GM23338 (cell line): Measurements from ENCODE around the gene WAPL. TPM values are rescaled to one million over a fixed set of nuclear protein-coding genes. Genes with fewer than 3 reads are reported as not detected.

ENCODE experiments used
- ATAC-seq: fragments of 200-7000 bp; cut with Tn5 transposase; 3 replicates; pipeline ENCODE4 v1.9.1; 2020
- DNase-seq: peaks from one replicate; pipeline ENCODE4 v3.0.0-alpha.2; 2015; ENCODE audit warnings: low spot score
- H2AFZ ChIP-seq: fragments of 200-600 bp; sonication (generic); 2 replicates; pipeline ENCODE4 v1.8.0; 2016; ENCODE audit warnings: antibody characterized with exemption, mild to moderate bottlenecking, moderate library complexity
- H3F3A ChIP-seq: fragments of 200-600 bp; sonication (generic); replicated peaks from 2 replicates; pipeline ENCODE4 v1.8.0; 2017; ENCODE audit warnings: antibody characterized with exemption, mixed run types, low read depth
- H3K27ac ChIP-seq: fragments of 200-600 bp; sonication (generic); 2 replicates; pipeline ENCODE4 v1.6.1; 2016; ENCODE audit warnings: low read depth
- H3K27me3 ChIP-seq: fragments of 200-600 bp; sonication (generic); 2 replicates; pipeline ENCODE4 v1.8.0; 2016; ENCODE audit warnings: mild to moderate bottlenecking, mixed run types, moderate library complexity; ENCODE audit not compliant: insufficient read depth
- H3K36me3 ChIP-seq: fragments of 200-600 bp; sonication (generic); 2 replicates; pipeline ENCODE4 v1.8.0; 2016; ENCODE audit warnings: mild to moderate bottlenecking; ENCODE audit not compliant: insufficient read depth
- H3K4me1 ChIP-seq: fragments of 200-600 bp; sonication (generic); 2 replicates; pipeline ENCODE4 v1.8.0; 2016; ENCODE audit warnings: mild to moderate bottlenecking, moderate library complexity; ENCODE audit not compliant: insufficient read depth
- H3K4me2 ChIP-seq: fragments of 200-600 bp; sonication (generic); 2 replicates; pipeline ENCODE4 v1.7.1; 2017; ENCODE audit warnings: mixed run types
- H3K4me3 ChIP-seq: fragments of 200-600 bp; sonication (generic); 2 replicates; pipeline ENCODE4 v1.6.1; 2016; ENCODE audit warnings: mixed run types
- H3K79me2 ChIP-seq: fragments of 200-600 bp; sonication (generic); replicated peaks from 2 replicates; pipeline ENCODE4 v1.8.0; 2017; ENCODE audit warnings: mild to moderate bottlenecking; ENCODE audit not compliant: insufficient read depth
- H3K9me2 ChIP-seq: fragments of 200-600 bp; sonication (generic); 2 replicates; pipeline ENCODE4 v1.8.0; 2017; ENCODE audit not compliant: insufficient read depth
- H4K20me1 ChIP-seq: fragments of 200-600 bp; sonication (generic); replicated peaks from 2 replicates; pipeline ENCODE4 v1.8.0; 2017; ENCODE audit warnings: mild to moderate bottlenecking; ENCODE audit not compliant: insufficient read depth
- H3K27ac Mint-ChIP-seq: 2 replicates; pipeline ENCODE4 v1.8.0; 2020; ENCODE audit warnings: inconsistent platforms, mild to moderate bottlenecking, moderate library complexity, mixed read lengths
- H3K27me3 Mint-ChIP-seq: 3 replicates; pipeline ENCODE4 v1.8.0; 2022; ENCODE audit warnings: low read depth, mild to moderate bottlenecking, moderate library complexity, mixed read lengths, inconsistent platforms; ENCODE audit not compliant: insufficient read depth, poor library complexity
- H3K36me3 Mint-ChIP-seq: 3 replicates; pipeline ENCODE4 v1.8.0; 2021; ENCODE audit warnings: low read depth, mild to moderate bottlenecking, inconsistent platforms, moderate library complexity, mixed read lengths
- H3K4me1 Mint-ChIP-seq: 3 replicates; pipeline ENCODE4 v1.8.0; 2020; ENCODE audit warnings: mild to moderate bottlenecking, inconsistent platforms, mixed read lengths
- H3K4me3 Mint-ChIP-seq: 3 replicates; pipeline ENCODE4 v1.8.0; 2021; ENCODE audit warnings: moderate library complexity, mild to moderate bottlenecking, inconsistent platforms, mixed read lengths
- H3K9me3 Mint-ChIP-seq: 3 replicates; pipeline ENCODE4 v1.8.0; 2020; ENCODE audit warnings: moderate library complexity, mild to moderate bottlenecking, inconsistent platforms, mixed read lengths
- CREB1 ChIP-seq: fragments of 250-450 bp; sonication (Bioruptor Pico); IDR thresholded peaks from 2 replicates; pipeline ENCODE4 v1.5.0; 2020; ENCODE audit warnings: low read depth, mild to moderate bottlenecking, moderate library complexity
- CTCF ChIP-seq, 2 experiments: fragments of 200-600 bp in 1 of 2; sonication (generic) in 1 of 2; conservative IDR thresholded peaks; 2 replicates each; pipeline versions ENCODE4 v1.5.1 to v1.6.1; 2016 to 2017; ENCODE audit warnings: antibody characterized with exemption in 2 of 2, low read depth in 2 of 2, mild to moderate bottlenecking in 2 of 2, moderate library complexity in 1 of 2
- ETS1 ChIP-seq: IDR thresholded peaks from 2 replicates; pipeline ENCODE4 v1.6.1; 2016; ENCODE audit warnings: antibody characterized with exemption
- EZH2 ChIP-seq: fragments of 200-600 bp; sonication (generic); IDR thresholded peaks from one replicate; pipeline ENCODE4 v1.8.0; 2017; ENCODE audit warnings: antibody characterized with exemption, mild to moderate bottlenecking, low read depth; ENCODE audit not compliant: unreplicated experiment
- EZH2phosphoT487 ChIP-seq: fragments of 200-600 bp; sonication (generic); IDR thresholded peaks from one replicate; pipeline ENCODE4 v1.8.1; 2018; ENCODE audit warnings: antibody characterized with exemption; ENCODE audit not compliant: unreplicated experiment
- JUNB ChIP-seq: IDR thresholded peaks from one replicate; pipeline ENCODE4 v1.6.1; 2016; ENCODE audit warnings: antibody characterized with exemption; ENCODE audit not compliant: unreplicated experiment
- NANOG ChIP-seq: IDR thresholded peaks from 2 replicates; pipeline ENCODE4 v1.6.1; 2016; ENCODE audit warnings: antibody characterized with exemption, borderline replicate concordance
- POLR2AphosphoS5 ChIP-seq: IDR thresholded peaks from 2 replicates; pipeline ENCODE4 v1.6.1; 2016; ENCODE audit warnings: antibody characterized with exemption, low read depth
- REST ChIP-seq: IDR thresholded peaks from one replicate; pipeline ENCODE4 v1.6.1; 2018; ENCODE audit warnings: antibody characterized with exemption; ENCODE audit not compliant: unreplicated experiment
- STAT1 ChIP-seq: IDR thresholded peaks from one replicate; pipeline ENCODE4 v1.6.1; 2016; ENCODE audit warnings: antibody characterized with exemption; ENCODE audit not compliant: unreplicated experiment
- ZNF114 ChIP-seq: fragments of 250-450 bp; sonication (Bioruptor Pico); IDR thresholded peaks from 2 replicates; pipeline ENCODE4 v1.5.0; 2020; ENCODE audit warnings: mild to moderate bottlenecking, moderate library complexity
- ZNF331 ChIP-seq: fragments of 250-450 bp; sonication (Bioruptor Pico); IDR thresholded peaks from 2 replicates; pipeline ENCODE4 v1.5.0; 2020; ENCODE audit warnings: low read depth, mild to moderate bottlenecking, moderate library complexity
- ZNF462 ChIP-seq: fragments of 250-450 bp; sonication (Bioruptor Pico); IDR thresholded peaks from 2 replicates; pipeline ENCODE4 v1.5.0; 2020; ENCODE audit warnings: mild to moderate bottlenecking, moderate library complexity
- polyA plus RNA-seq: library from polyadenylated mRNA; unstranded; fragments of >200 nt; fragmentation: Nextera tagmentation; extraction: Ambion mirVana; gene quantifications from 2 replicates; pipeline ENCODE4 v1.2.1, GENCODE V29; 2016
- total RNA-seq: library from RNA; depleted of rRNA; stranded (reverse); fragments of >200 nt; shearing (Covaris generic); gene quantifications from 2 replicates; pipeline ENCODE4 v1.2.3, GENCODE V29; 2014

Gene WAPL
- total and polyA plus RNA-seq, 2 experiments from 2014 or later: 25.2 to 60.8 TPM

- no peak overlapping the region for H2AFZ ChIP-seq
- H3K4me2 ChIP-seq: no peak overlapping the region
- peak; percentile 41; the same call in 2 of the 3 replicates for ATAC-seq
- peaks cover 7% of the 10 kb centered on the region; the same call in 1 of the 2 replicates for H3K36me3 ChIP-seq
- no peak overlapping the region for H3K4me3 Mint-ChIP-seq
- H3K27me3 Mint-ChIP-seq: no peaks in the 10 kb centered on the region
- no peaks in the 10 kb centered on the region for H3K9me2 ChIP-seq
- no peak for TF ChIP-seq REST
- TF ChIP-seq CTCF (conservative IDR thresholded peaks at IDR 0.05; ENCODE audit: low read depth in 2 of 2): no peak
- no peak for TF ChIP-seq ZNF114 (CRISPR knock-in tag)
- TF ChIP-seq ZNF331 (CRISPR knock-in tag): no peak
- no peak for TF ChIP-seq EZH2phosphoT487
- no peak for TF ChIP-seq JUNB
- no peak for TF ChIP-seq NANOG
- TF ChIP-seq STAT1: no peak
- TF ChIP-seq ETS1: no peak
- no peak for TF ChIP-seq POLR2AphosphoS5
- TF ChIP-seq EZH2: no peak
- TF ChIP-seq CREB1: no peak
- TF ChIP-seq ZNF462: no peak
- peaks cover 24% of the 10 kb centered on the region for H3K36me3 Mint-ChIP-seq
- H4K20me1 ChIP-seq: peaks cover 50% of the 10 kb centered on the region
- peaks cover 7% of the 10 kb centered on the region for H3K4me1 Mint-ChIP-seq
- H3K27ac ChIP-seq: no peak overlapping the region
- 0 out of 2 replicates have a peak overlapping the region, but pooled peaks have one; percentile 30 for H3K27ac Mint-ChIP-seq
- no peaks in the 10 kb centered on the region for H3K4me1 ChIP-seq
- H3K79me2 ChIP-seq: peaks cover 100% of the 10 kb centered on the region
- DNase-seq: no peak
- H3F3A ChIP-seq: no peaks in the 10 kb centered on the region
- H3K27me3 ChIP-seq: no peaks in the 10 kb centered on the region
- H3K9me3 Mint-ChIP-seq: no peaks in the 10 kb centered on the region
- no peak overlapping the region for H3K4me3 ChIP-seq
These were observed 17.1 kb downstream of the WAPL start for GRCh38 chr10:86504510-86504909.
